GM19099 (cell line): Measurements from ENCODE around the gene PIAS1.

ENCODE experiments used
- POLR2A ChIP-seq: IDR thresholded peaks from 3 replicates; pipeline ENCODE4 v1.6.1; 2011; ENCODE audit warnings: low read depth; ENCODE audit not compliant: insufficient read length; ENCODE audit errors: extremely low read depth

PIAS1 gene

GRCh38 chr15:68053701-68054627 is at the start of gene PIAS1:
PIAS1 (plus strand) TSS chr15:68054315; CDS start chr15:68054327, 12 bp downstream.
- peak; percentile 93 for TF ChIP-seq POLR2A

GRCh38 chr15:68010361-68011153 is 43.6 kb upstream of the PIAS1 start:
- no peak for TF ChIP-seq POLR2A

GRCh38 chr15:68012911-68013310 is 41.2 kb upstream of the PIAS1 start:
- TF ChIP-seq POLR2A, result no peak

GRCh38 chr15:68014219-68014618 is 39.9 kb upstream of the PIAS1 start:
- TF ChIP-seq POLR2A, result no peak

- TF ChIP-seq POLR2A, result no peak
Measured at GRCh38 chr15:68015244-68015643, 38.9 kb upstream of the PIAS1 start.

GRCh38 chr15:68017201-68017600 is 36.9 kb upstream of the PIAS1 start:
- no peak for TF ChIP-seq POLR2A

GRCh38 chr15:68018797-68019444 is 35.2 kb upstream of the PIAS1 start:
- no peak for TF ChIP-seq POLR2A

- TF ChIP-seq POLR2A, result no peak
Measured at GRCh38 chr15:68019814-68020525, 34.1 kb upstream of the PIAS1 start.

GRCh38 chr15:68020685-68021084 is 33.4 kb upstream of the PIAS1 start:
- TF ChIP-seq POLR2A, result no peak

GRCh38 chr15:68022061-68022460 is 32.1 kb upstream of the PIAS1 start:
- no peak for TF ChIP-seq POLR2A

- no peak for TF ChIP-seq POLR2A
Measured at GRCh38 chr15:68023307-68024101, 30.6 kb upstream of the PIAS1 start.

GRCh38 chr15:68025835-68026424 is 28.2 kb upstream of the PIAS1 start:
- no peak for TF ChIP-seq POLR2A

- no peak for TF ChIP-seq POLR2A
Measured at GRCh38 chr15:68027388-68027787, 26.7 kb upstream of the PIAS1 start.
